NCI-H1694 (cell line): ENCODE data around the gene CAMK2D.

ENCODE experiments used
- DNase-seq: peaks from one replicate; lab custom pipeline; 2025; lab: John Stamatoyannopoulos, UW

The CAMK2D gene

DNA sequence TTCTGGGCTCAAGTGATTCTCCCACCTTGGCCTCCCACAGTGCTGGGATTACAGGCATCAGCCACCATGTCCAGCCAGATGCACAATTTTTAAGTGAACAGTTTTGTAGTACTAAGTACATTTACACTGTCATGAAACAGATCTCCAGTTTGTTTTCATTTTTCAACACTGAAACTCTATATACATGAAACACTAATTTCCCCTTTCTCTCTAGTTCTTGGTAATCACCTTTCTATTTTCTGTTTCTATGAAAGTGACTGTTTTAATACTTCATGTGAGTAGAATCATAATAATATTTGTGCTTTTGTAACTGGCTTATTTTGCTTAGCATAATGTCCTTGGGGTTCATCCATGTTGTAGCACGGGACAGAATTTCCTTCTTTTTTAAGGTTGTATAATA, 237.4 kb downstream of the CAMK2D start:
- no peak for DNase-seq

DNA sequence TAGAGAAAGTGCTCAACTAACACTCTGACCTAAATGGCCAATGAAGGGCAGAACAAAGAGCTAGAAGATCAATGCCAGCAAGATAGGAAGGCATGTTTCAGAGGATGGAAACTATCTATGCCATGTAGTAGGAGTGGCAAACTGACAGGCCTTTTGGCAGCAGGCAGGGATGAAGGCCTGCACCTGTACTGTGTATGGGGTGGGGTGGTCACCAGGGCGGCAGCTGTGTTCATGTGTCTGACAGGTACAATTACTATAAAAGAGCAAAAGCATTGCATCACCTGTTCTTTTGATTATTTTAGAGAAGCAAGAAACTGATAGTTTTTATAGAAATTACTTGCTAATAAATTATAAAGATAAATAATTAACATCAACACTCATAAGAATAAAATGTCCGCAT, 239.1 kb downstream of the CAMK2D start:
- no peak for DNase-seq

DNA sequence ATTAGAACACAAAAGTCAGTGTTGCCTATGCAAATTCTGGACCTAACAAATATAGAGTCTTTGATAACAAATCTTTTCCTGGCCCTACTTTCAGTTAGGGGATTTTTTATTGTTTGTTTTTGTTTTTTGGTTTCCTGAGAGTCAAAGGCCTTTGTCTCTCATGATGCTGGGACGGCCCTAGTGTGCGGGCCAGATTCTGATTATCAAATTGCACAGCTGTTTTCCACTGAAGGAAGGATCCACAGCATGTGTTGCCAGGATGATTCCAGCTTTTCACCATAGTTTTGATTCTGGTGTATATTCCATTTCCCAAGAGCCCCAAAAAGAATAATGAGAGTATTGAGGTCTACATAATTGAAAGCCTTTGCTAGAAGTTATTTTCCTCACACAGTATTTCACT, 248.2 kb downstream of the CAMK2D start:
- no peak for DNase-seq

GRCh38 chr4:113512880-113513279, 248.7 kb downstream of the CAMK2D start:
- no peak for DNase-seq

- DNase-seq: no peak
These were observed 249.6 kb downstream of the CAMK2D start for GRCh38 chr4:113511944-113512343.

DNA sequence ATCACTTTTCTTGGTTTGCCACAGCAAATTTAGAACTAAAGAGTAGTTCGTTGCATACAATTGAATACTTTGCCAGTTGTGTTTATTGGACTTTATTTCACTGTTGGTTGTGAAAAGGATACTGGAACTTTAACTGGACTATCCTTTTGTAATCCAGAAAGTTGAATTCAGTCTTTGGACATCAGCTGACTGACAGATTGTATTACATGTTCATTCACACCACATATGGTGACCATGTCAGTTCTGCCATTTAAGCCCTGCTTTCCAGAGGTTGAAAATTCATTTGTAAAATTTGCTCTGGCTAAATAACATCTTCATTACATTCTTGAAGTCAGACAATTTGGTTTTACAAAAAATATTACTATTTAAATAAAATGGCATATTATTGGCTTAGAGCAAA, 251.7 kb downstream of the CAMK2D start:
- no peak for DNase-seq

DNA sequence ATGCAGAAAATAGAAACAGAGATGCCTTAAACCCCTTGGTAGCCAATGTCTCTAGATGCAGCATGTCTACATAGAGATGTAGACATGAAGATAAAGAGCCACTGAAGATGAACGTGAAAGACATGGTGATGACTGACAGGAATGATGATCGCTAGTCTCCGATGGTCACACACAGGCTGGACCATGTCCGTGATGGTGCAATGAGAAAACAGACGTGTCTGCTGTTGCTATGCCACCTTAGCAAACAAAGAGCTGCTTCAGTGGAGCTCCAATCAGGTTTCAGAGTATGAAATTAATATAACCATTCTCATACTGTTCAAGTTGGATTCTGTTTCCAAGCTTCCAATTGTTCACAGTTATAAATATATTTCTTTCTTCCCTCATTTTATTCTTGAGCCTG, 256.5 kb downstream of the CAMK2D start:
- no peak for DNase-seq

GRCh38 chr4:113504422-113504821, 257.1 kb downstream of the CAMK2D start:
- DNase-seq: no peak

DNA sequence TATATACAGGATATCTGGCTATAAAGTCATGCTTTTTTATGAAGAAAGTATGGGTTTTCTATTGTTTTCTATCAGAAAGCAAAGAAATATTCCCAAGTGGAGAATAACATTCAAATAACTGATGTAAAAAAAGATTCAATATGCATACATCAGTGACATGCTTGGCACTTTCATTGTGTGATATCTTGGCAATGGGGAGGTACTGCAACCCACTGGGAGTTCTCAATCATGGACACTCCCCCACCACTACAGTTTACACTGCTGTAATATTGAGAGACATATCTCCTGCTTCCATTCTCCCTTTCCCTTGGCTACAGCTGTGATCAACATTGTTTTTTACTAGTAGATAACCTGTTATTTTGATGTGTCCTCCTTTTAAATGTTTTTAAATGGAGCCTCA, 257.8 kb downstream of the CAMK2D start:
- no peak for DNase-seq

DNA sequence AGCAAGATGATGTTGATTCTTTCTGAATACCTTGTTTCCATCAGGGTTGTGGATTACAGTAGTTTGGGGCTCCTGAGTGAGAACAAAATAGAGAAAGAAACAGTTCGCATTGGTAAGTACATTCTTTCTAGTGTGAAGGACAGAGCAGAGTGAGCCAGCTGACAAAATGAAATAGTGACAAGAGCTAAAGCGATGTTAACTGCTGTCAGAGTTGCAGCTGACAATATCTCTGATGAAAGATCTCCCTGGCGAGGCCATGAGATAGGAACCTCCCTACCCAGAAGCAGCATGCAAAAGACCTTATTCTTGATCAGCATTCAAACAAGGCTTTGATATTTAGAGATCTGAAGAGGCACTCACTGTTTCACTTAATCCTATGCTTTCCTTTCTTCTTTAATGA, 258.6 kb downstream of the CAMK2D start:
- DNase-seq: no peak

DNA sequence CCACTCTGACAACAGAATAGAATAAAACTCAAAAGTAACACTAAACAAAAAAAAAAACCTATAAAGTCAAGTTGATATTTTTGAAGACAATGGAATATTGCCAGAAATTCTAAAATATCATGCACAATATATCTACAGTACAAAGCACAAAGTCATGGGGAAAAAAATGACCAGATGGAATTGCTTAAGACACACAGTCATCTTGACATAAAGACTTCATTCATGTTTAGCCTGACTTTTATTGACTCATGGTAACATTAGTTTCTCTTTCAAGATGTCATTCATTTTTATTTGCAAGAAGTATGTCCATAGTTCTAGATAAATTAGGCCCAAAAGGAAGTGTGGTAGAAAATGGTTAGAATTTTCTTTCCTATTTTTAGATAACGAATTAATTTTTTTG, 259.1 kb downstream of the CAMK2D start:
- no peak for DNase-seq

GRCh38 chr4:113500424-113500823, 261.1 kb downstream of the CAMK2D start:
- DNase-seq: no peak

DNA sequence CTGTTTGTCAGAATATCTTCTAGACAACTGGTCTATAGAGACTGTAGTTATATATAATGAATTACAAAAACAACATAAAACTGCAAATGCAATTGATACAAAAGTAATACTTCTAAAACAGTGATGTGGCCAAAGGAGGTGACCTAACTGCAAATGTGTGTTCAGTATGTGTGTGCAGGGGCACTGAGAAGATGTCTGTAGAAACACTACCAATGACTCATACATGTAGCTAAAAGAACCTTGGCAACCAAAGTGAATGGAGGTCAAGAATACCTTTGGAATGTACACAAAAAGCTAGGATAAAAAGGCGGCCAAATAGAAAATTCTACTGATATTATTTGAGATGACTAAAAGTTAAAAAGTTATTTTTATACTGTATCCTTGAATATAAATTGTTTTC, 261.8 kb downstream of the CAMK2D start:
- DNase-seq: no peak

DNA sequence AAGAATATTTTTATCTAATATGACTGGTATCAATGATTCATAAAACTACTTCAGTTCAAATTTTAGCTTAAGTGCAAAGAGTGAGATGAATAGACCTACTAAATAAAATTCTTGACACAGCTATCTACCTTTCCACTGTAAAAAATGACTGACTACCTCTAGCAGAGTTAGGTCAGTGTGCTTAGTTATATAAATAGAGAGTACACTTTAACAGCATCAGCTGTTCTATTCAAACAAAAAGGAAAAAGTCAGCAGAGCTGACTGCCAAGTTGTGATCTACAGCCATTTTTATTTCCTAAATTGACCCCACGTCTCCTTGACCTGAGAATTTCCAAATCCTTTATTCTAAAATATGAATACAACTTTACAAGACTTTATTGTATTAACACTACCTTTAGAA, 262.4 kb downstream of the CAMK2D start:
- DNase-seq: no peak

GRCh38 chr4:113497154-113497884, 264.2 kb downstream of the CAMK2D start:
- no peak for DNase-seq

GRCh38 chr4:113496698-113497097, 264.8 kb downstream of the CAMK2D start:
- no peak for DNase-seq

- no peak for DNase-seq
These were observed 265.7 kb downstream of the CAMK2D start for GRCh38 chr4:113495790-113496189.

- no peak for DNase-seq
These were observed 278.4 kb downstream of the CAMK2D start for GRCh38 chr4:113483131-113483530.

- no peak for DNase-seq
These were observed 279.2 kb downstream of the CAMK2D start for GRCh38 chr4:113482325-113482724.

DNA sequence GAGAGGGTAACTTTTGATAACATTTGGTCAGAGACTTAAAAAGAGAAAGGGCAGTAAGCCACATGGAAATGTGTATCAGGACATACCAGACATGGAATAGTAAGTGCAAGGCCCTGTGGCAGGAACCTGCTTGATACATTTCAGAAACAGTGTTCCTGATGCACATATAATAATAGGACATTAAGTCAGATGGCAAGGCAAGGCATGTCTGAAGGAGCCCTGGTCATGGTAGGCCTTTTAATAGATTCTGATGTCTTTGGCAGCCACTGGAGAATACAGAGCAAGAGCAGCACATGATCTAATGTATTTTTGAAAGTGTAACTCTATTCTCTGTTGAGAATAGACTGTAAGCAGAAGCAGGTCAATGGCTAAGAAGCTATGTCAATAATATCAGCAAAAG, 279.7 kb downstream of the CAMK2D start:
- no peak for DNase-seq

GRCh38 chr4:113480109-113480508, 281.4 kb downstream of the CAMK2D start:
- no peak for DNase-seq

- DNase-seq: no peak
These were observed 283.5 kb downstream of the CAMK2D start for GRCh38 chr4:113478032-113478431.

DNA sequence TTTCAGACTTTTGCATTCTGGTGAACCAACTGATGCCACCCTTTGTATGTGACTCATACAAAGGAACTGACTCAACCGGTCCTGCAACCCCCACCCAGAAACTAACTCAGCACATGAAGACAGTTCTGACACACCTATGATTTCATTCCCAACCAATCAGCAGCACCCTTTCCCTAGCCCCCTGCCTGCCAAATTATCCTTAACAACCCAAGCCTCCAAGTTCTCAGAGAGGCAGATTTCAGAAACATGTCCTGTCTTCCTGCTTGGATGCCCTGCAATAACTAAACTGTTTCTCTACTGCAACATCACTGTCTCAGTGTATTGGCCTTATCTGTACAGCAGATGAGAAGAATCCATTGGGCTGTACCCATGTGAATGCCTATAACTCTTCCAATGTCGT, 284.7 kb downstream of the CAMK2D start:
- DNase-seq: no peak

DNA sequence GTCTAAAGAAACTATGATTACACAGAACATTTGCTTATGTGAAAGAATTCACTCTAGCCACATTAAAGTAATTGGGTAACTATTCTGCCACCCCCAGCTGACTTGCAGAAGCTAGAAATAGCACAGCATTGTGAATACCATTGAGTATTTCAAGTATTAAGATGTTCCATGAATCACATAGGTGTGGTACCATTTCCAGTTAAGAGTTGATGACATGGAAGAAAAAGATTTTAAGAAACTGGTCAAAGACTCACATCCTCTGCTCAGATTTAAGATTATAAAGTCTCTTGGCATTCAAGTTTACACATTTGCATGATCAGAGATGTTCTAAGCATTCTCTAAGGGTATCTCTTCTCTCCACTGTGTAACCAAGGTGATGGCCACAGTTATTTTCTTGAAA, 287.5 kb downstream of the CAMK2D start:
- DNase-seq: no peak

GRCh38 chr4:113472864-113473263, 288.7 kb downstream of the CAMK2D start:
- no peak for DNase-seq
